Measurements from ENCODE around the gene RUNX3.

The RUNX3 gene

DNA sequence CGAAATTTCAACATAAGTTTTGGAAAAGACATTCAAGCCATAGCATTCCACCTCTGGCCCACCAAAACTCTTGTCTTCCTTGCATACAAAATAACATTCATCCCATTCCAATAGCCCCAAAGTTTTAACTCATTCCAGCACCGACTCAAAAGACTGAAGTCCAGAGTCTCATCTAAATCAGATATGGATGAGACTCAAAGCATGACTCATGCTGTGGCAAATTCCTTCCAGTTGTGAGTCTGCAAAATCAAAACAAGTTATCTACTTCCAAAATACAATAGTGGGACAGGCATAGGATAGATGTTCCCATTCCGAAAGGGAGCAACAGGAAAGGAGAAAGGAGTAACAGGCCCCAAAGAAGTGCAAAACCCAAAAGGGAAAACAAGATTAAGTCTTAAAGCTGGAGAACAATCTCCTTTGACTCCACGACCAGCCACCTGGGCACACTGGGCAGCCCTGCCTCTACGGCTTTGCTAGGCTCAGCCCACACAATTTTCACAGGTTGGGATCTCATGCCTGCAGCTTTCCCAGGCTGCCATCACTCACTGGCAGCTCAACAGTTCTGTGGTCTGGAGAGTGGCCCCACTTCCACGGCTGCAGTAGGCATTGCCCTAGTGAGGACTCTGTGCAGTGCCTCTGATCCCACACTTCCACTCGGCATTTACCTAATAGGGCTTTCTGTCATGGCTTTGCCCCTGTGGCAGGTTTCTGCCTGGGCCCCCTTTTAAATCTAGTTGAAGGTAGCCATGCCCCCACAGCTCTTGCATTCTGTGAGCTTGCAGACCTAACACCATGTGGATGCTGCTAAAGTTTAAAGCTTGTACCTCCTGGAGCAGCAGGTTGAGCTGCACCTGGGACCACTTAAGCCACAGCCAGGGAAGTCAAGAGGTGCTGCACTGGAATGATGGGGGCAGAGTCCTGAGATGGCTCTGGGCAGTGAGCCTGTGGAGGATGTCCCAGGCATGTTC is 51.0 kb downstream of the RUNX3 start:
- DNase-seq, result no peak

DNA sequence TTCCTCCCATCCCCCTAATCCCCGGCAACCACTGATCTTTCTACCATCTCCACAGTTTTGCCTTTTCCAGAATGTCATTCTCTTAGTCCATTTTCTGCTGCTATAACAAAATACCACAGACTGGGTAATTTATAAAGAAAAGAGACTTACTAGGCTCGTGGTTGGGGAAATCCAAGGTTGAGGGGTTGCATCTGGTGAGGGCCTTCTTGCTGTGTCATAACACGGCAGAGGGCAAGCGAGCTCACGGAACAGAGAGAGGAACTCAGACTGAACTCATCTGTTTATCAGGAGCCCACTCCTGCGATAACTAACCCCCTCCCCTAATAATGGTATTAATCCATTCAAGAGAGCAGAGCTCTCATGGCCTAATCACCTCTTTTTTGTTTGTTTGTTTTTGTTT is 52.0 kb downstream of the RUNX3 start:
- no peak for DNase-seq

DNA sequence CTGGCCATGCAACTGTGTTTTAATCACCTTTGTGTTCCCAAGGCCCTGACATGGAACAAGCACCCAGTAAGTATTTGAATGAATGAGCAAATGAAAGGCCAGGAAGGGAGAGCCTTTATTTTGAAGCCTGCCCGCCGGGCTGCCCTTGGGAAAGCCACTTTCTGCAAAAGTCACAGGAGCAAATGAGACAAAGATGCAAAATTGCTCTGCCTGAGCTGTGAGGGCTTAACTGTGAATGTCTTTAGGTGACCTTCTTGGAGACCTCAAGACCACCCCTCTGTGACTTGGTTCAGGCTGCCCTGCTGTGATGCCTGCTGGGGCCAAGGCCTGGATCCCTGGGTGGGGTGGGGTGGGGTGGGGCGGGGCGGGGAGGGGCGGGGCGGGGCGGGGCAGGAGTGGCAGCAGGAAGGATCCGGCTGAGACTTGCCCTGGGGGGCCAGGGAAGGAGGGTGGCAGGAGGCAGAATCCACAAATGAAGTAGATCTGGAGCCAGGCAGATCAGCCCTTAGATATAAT is 54.0 kb downstream of the RUNX3 start:
- no peak for DNase-seq

DNA sequence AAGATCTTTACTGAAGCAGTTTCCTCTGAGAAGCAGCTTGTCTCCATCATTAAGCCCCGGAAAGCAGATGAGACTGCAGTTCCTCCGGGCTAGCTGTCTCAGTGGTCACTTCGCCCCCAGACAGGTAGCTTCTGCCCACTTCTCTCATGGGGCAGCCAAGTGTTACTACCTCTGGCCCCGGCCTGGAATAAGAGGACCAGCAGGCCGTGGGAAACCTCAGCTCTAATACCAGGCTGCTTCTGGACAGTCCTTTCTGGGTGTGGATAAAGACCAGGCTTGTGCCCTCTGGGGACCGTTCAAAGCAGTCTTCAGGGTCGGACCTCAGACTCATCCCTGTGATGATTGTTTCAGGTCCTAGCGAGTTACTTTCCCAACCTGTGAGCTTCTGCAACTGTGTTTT is 54.8 kb downstream of the RUNX3 start:
- DNase-seq, result no peak

DNA sequence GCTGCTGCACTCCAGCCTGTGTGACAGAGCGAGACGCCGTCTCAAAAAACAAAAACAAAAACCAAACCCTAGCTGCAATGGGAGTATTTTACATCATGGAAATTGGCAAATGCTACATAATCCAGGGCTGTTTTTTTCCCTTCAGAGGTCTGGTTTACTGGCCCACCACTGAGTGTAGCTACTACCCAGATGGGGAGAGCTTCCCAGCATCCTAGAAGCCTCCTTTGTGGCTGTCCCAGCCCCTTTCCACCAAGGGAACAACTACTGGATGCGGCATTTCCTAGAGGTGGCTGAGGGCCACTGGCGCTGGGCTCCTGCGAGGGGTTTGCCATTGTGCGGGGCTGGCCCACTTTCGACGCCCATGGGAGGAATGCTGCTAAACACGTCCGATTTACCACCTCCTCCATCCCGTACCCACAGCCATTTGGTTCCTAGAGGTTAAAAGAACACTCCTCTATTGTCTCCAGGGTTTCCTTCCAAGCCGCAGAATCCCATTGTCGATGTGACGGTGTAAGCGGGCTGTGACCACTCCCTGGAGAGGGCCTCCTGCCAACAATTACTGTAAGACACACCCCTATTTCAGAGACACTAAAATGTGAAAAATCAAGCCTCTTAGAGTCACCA is 55.4 kb downstream of the RUNX3 start:
- no peak for DNase-seq

DNA sequence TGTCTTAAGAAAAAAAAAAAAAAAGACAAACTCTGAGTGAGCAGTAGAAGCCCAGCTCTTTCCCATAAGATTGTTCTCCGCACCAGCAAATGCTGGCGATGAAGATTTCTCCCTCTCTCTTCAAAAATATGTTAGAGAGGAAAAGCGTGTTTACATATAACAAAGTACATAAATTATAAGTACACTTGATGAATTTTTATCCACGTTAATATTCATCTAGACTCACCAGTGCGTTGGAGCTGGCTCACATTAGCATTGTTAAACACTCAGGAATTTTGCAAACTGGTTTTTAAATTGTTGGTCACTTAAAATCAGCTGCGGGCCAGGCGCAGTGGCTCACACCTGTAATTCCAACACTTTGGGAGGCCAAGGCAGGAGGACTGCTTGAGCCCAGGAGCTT is 56.0 kb downstream of the RUNX3 start:
- DNase-seq, result no peak

DNA sequence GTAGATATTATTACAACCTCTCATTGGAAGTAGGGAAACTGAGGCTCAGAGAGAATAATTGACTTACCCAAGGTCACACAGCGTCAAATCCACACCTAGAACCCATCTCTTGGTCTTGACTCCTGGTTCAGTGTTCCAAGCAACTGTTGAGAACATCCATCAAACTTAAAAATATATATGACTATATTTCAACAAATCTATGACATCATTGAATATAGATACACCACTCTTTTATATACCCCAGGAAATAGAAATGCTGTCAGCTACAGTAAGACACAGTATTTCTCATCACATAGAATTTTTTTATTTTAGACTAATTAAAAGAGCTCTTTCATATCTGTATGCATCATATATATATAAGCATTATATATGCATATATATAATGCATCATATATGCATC is 56.9 kb downstream of the RUNX3 start:
- DNase-seq, result no peak

DNA sequence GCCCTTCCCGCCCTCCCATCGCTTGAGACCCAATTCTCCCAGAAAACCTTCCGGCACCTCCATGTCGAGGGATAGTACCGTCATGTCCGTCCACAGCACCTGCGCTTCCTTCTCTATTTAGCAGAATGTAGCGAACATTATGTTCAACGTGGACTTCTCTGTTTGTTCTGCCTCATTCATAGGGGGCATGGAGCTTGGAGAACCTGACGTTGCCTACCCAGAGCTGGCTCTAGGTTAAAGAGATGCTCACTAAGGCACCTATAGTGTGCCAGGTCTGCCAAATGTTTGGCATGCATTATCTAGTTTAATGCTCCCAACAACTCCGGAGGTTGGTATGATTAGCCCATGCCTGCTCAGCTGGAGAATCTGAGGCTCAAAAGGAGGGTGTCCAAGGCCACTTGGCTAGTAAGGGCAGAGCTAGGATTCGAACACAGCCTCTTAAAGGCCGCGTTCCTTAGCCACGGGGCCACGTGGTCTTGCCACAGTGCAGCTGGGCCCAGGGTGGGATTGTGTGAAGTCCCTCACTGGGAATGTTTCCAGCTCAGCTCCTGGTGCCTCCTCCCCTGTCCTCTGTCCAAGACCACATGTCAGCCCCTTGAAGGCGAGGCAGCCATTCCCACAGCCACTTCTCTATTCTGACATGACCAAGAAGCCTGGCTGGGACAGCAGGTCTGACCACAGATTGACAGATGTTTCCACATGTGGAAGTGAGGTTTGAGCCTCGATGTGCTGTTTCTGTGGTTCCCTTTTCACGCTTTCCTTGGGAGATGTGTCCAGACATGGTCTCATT is 57.8 kb downstream of the RUNX3 start:
- DNase-seq, result no peak

DNA sequence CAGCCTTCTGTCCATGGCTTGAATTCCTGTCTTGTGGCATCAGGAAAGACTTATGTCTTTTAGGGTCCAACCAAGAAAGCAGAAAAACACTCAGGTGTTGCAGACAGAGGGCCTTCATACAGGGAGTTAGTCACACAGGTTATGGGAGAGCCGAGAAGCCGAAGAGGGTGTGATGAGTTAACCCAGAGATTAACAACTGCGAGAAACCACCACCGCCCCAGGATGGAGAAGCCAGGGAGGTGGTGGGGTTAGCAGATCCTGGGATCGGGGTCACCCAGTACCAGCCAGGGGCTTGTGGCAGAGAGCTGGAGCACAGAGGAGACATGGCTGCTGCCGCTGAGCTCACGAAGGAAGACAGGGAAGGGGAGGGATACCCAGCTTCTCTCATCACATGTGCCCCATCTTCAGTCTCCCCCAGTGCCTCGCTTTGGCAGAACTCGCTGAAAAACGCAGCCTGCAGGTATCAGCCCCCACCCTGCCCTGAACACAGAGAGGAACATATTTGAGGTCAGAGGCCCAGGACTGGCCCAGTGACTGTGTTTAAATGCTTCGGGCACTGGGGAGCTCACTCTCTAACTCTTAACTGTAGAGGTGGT is 58.7 kb downstream of the RUNX3 start:
- no peak for DNase-seq

DNA sequence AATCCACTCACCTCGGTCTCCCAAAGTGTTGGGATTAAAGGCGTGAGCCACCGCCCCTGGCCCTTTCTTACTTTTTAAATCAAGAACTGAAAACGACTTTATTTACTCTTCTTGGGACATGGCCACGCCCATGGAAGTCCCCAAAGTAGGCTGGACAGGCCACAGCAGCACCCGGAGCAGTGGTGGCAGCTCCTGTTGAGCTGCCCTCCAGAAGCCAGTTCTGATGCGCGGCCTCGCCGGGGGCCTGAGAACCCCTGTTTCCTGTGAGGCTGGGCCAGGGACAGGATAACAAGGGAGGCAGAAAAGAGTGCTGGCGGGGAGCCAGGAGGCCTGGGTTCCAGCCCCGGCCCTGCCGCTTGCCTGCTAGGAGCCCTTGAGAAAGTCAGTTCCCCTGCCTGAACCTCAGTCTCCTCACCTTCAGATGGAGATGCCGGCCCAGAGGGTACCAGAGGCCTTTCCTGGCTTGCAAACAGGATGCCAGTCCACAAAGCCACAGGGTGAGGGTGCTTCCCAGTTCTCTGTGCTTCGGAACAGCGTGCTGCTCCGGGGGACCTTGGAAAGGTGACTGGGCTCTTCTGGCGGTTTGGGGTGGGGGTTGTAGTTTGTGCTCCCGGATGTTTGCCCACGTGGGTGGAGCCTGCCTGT is 59.4 kb downstream of the RUNX3 start:
- DNase-seq, result no peak

DNA sequence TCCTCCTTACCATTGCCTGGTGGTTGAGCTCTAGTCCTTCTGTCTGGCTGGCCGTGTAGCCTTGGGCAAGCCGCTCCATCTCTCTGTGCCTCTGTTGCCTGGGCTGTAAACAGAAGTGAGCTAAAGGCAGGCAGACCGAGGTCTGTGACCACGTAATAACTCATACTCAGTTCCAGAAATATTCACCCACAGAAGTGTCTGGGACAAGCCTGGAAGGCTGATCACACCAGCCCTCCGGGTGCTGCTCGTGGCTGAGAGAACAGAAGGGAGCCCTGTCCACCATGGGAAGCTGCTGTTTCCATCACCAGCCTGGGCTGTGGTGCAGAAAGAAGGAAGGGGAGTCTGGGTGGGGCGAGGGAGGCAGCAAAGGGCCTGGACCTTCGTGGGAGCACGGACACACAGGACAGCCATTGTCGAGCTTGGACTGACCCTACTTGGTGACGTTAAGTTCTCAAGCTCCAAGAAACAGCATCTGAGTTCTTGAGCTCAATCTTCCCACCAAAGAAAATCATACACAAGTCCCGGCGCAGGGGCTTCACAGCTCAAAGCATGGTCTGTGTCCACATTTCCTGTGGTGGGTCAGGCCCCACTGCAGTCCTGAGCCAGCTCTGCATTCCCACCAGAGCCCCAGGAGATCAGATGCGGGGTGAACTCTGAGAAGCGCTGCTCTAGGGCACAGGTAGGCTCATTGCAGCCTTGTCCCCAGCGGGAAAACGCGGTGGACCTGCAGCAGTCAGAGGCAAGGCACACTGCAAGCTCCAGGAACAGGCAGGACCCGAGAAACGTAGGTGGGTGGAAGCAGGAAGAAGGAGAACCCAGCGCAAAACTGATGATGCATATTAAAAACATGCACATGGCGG is 61.8 kb downstream of the RUNX3 start:
- no peak for DNase-seq

DNA sequence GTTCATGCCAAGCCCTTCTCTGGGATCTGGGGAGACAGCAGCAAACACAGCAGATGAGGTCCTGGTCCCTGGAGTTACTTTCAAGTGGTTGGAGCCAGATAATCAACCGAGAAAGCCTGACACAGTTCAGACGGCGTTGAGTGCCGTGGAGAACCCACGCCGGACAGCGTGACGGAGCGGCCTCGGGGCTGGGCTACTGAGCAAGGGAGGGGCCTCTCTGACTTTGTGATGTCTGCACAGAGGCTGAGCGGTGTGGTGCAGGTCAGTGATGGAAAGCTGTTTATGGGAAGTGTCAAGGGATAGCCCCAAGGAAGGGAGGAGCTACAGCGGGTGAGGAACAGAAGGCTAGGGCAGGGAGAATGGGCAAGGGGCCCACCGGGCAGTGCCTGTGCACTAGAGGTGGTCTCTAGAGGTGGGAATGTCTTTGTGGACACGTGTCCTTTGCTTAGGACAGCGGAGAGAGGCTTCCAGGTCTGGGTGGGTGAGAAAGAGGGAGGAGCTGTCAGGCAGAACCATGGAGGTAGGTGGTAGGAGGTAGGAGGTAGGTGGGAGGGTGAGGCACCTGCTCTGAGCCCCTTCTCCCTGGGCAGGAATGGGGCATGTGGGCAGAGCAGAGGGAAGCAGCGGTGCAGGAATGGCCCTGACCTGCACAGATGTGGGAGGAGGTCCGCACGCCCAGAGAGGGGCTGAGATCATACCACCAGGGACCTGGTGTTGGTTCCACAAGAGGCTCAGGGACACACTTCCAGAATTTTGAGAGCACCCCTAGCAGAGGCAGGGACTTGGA is 62.8 kb downstream of the RUNX3 start:
- no peak for DNase-seq

DNA sequence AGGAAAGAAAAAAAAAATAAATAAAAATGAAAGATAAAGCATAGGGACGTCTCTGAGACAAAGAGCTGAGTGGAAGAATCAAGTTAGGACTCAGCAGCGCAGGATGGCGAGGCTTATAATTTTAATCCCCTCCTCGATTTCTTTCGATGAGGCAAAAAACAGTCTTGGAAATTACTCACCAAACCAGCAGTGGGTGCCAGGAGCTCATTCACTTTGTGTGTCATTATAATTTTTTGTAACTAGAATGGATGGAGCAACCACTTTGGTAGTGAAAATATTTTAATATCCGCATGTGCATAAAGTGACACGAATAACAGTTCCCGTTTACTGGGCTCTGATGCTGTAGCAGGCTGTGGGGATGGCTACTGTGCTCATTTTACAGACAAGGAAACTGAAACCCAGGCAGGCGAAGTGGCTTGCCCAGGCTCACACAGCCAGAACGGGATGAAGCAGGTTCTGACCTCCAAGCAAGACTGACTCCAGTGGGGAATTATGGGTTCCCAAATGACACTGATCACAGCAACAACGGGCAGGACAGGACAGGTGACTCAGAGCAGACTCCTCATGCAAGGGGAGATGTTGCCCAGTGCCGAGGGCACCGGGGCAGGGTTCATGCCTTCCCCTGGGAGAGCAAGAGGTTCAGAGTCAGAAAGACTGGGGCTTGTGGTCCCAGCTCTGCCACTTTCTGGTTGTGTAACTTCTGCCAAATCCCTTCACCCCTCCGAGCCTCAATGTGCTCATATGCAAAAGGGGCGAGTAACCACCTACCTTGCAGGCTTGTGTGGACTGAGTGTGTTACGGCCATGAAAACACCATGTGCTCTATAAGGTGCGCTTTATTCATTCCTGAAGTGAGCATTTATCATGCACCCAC is 63.6 kb downstream of the RUNX3 start:
- no peak for DNase-seq

DNA sequence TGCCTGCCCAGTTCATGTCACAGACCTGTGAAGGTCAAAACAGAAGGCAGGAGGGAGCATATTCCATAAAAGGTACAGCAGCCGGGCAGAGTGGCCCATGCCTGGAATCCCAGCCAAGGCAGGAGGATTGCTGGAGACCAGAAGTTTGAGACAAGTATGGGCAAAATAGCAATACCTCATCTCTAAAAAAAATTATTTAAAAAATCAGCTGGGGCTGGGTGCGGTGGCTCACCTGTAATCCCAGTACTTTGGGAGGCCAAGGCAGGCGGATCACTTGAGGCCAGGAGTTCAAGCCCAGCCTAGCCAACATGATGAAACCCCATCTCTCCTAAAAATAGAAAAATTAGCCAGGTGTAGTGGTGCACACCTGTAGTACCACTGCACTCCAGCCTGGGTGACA is 64.5 kb downstream of the RUNX3 start:
- no peak for DNase-seq

DNA sequence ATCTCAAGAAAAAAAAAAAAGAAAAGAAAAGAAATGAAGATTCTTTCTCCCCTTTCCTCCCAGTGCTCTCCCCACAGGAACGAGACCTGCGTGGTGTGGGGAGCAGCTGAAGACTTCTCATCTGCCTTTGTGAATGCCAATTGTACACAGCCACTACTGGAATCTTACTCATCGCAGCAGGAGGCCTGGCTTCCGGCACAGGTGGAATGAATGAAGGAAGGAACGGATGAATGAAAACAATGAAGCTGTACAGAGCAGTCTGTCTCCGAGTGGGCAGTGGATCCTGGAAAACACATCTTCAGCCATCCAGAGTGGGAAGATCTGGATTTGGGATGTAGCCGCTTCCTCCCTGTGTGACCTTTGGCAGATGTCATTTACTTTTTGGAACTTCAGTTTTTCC is 64.9 kb downstream of the RUNX3 start:
- no peak for DNase-seq

DNA sequence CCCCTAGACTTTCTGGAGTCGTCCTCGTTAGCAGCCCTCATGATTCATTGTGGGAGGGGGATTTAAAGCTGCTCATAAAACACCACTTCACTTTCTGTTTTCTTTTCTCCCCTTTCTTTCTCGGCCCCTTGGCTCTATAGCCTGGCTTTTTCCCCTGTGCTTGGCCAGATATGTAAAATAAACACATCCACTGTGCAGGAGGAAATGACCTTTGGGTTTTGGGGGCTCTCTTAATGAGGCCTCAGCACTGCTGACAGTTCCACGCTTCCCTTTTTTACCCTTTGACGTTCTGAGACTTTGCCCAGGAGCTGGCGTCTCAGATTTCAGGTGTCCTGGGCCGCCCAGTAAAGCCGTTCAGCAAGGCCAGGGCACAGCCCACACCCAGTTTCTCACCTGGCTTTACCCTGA is 65.7 kb downstream of the RUNX3 start:
- DNase-seq, result no peak

DNA sequence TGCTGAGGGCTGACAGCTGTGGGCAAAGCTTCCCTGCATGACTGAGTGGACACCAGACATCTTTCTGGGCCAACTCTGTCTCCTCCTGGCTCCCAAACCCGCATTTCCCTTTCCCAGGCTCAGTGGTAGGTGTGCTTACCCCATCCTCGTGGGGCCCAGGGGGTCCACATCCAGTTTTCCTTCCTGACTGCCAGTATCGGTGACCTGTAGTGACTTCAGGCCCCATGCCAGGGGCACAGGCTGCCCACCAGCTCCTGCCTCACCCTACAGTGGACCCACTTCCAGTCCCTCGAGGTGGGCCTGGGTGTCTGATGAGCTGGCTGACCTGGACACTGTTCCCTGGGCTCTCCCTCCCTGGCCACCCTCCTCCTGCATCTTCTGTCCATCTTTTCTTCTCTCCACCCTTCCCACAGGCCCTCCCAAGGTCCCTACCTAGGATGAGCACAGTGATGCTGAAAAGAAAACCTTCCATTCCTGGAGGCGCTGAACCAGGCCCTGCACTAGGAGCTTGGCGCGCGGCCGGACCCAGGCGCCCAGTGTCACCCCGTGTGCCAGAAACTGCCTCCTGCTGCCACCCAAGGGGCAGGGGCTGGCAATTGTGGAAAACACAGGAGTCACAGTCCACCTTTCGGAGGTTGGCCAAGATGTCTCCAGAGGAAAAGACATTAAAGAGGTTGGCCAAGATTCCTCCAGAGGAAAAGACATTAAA is 67.1 kb downstream of the RUNX3 start:
- DNase-seq, result no peak

DNA sequence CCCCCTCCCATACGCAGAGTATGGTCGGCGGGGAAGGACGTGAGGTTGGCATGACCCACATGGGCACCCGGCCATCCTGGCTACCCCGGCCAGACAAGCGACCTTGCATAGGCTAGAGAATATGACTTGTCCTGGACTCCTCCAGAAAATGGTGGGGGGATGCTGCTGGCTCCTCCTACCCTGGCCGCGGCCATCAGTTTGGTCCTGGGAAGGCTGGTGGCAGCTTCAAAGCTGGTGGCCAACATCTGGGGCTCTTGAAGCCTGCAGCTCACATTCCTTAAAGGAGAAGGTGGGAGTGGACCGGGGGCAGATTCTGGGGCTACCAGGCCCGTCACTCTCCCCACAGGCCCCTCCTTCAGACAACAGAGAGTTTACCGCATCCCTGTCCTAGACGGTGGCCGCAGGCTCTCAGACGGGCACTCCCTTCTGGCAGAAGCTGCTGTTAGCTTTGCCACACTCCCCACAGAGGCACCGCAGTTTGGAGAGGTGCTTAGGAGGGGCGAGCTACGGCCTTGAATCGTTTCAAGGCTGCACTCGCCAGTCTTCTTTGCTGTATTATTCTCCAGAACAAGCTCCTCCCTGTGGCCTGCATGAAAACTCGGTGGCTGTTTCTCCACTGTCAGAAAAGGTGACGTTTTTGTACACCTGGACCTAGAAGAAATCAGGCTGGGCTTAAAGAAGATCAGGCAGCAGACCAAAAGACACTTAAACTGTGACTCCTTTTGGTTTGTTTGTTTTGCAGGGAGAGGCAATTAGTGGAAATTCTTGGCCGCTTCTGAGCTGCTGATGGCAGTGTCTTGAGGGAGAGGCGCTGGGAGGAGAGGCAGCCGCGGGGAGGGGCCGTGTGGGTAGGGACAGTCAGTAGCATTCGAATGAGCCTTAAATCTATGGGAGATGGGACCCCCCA is 68.0 kb downstream of the RUNX3 start:
- DNase-seq, result no peak

Measured in cerebellar nuclear complex (tissue), 1 donor.